Astrocyte of the cerebellum (primary cell): Measurements from ENCODE around the gene OARD1.

Experiments
- DNase-seq: peaks from one replicate; pipeline ENCODE4 v3.0.0-alpha.2; 2011; ENCODE audit warnings: low read depth
- H3K4me3 ChIP-seq: 2 replicates; pipeline ENCODE4 v1.5.1; 2011; ENCODE audit warnings: mild to moderate bottlenecking, low read depth, low read length, moderate library complexity
- in situ Hi-C: cut with HindIII; loops from 2 replicates; pipeline ENCODE4 v1.10.0; 2017; ENCODE audit warnings: low sequenced_read_pairs
- TF ChIP-seq, protein P1 (sequence below): IDR thresholded peaks from 2 replicates; pipeline ENCODE4 v1.5.1; 2012; ENCODE audit warnings: low read length, low read depth, moderate library complexity, mild to moderate bottlenecking; ENCODE audit errors: missing control alignments

OARD1 gene

GRCh38 chr6:41075651-41076626 is 3.8 kb upstream of the OARD1 start:
- in situ Hi-C loops: no loop called here
- DNase-seq: no peak
- no peak overlapping the region for H3K4me3 ChIP-seq
- TF ChIP-seq, protein P1, sequence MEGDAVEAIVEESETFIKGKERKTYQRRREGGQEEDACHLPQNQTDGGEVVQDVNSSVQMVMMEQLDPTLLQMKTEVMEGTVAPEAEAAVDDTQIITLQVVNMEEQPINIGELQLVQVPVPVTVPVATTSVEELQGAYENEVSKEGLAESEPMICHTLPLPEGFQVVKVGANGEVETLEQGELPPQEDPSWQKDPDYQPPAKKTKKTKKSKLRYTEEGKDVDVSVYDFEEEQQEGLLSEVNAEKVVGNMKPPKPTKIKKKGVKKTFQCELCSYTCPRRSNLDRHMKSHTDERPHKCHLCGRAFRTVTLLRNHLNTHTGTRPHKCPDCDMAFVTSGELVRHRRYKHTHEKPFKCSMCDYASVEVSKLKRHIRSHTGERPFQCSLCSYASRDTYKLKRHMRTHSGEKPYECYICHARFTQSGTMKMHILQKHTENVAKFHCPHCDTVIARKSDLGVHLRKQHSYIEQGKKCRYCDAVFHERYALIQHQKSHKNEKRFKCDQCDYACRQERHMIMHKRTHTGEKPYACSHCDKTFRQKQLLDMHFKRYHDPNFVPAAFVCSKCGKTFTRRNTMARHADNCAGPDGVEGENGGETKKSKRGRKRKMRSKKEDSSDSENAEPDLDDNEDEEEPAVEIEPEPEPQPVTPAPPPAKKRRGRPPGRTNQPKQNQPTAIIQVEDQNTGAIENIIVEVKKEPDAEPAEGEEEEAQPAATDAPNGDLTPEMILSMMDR: no peak

GRCh38 chr6:41074692-41075436 is 2.7 kb upstream of the OARD1 start:
- no peak for DNase-seq
- in situ Hi-C loops: loop anchor here (25.0 kb wide), 1 partner anchor 1713 kb away; no protein-coding TSS in a partner anchor
- peak overlapping the region; percentile 88 for H3K4me3 ChIP-seq
- TF ChIP-seq, protein P1: no peak

GRCh38 chr6:41073968-41074691 is 2.0 kb upstream of the OARD1 start:
- in situ Hi-C loops: loop anchor here (25.0 kb wide), 1 partner anchor 1712 kb away; no protein-coding TSS in a partner anchor
- no peak for DNase-seq
- TF ChIP-seq, protein P1: no peak

GRCh38 chr6:41073203-41073967 is 1.2 kb upstream of the OARD1 start:
- TF ChIP-seq, protein P1: peak; percentile 36
- peak; percentile 50 for DNase-seq
- in situ Hi-C loops: loop anchor here (25.0 kb wide), 1 partner anchor 1711 kb away; no protein-coding TSS in a partner anchor
- peak overlapping the region; percentile 88 for H3K4me3 ChIP-seq

More at GRCh38 chr6:41073968-41074691, 2.0 kb upstream of the OARD1 start:
- peak overlapping the region; percentile 88 for H3K4me3 ChIP-seq

DNA sequence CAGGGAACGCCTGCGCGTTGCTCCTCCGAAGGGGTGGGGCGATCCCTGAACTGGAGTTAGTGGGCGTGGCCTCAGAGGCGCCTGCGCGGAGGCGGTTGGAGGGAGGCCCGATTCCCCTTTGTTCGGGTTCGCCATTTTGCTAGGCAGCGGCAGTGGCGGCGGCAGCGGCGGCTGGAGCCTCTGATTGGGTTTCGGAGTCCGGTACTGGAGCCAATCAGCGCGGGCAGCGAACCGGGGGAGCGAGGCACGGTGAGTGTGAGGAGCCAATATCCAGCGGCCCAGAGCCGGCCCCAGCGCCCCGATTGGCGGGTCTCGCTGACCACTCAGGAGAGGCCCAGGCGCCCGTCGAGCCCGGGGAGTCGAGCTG is 663 bp upstream of the OARD1 start, which contains the start of gene NFYA:
NFYA (plus strand) TSS at position 139 of the 367 bp plus-strand sequence. CDS start 6,116 bp downstream, outside the sequence.
- no peak for DNase-seq
- TF ChIP-seq, protein P1: no peak
- in situ Hi-C loops: loop anchor here (25.0 kb wide), 1 partner anchor 1711 kb away; no protein-coding TSS in a partner anchor
- peak within 1 kb of the TSS; percentile 88 for H3K4me3 ChIP-seq
